Gastroesophageal sphincter (tissue), 3 donors: ENCODE results near the gene CACNB4.

ENCODE experiments used
- CTCF ChIP-seq, 4 experiments: fragments of 200-600 bp in 2 of 4; fragments of 450-650 bp in 2 of 4; sonication (generic) in 1 of 4; IDR thresholded peaks; one replicate each; pipeline ENCODE4 v1.5.1; 2017 to 2019; ENCODE audit warnings: antibody characterized with exemption in 4 of 4, mild to moderate bottlenecking in 2 of 4, moderate library complexity in 2 of 4
- EP300 ChIP-seq: sonication (generic); formaldehyde crosslinking; IDR thresholded peaks from one replicate; pipeline ENCODE4 v1.6.1; 2017; ENCODE audit warnings: antibody characterized with exemption, mild to moderate bottlenecking
- POLR2A ChIP-seq, 2 donors: fragments of 450-650 bp; IDR thresholded peaks; one replicate each; pipeline ENCODE4 v1.6.1; 2017; ENCODE audit warnings: antibody characterized with exemption in 2 of 2, mild to moderate bottlenecking in 2 of 2, moderate library complexity in 1 of 2
- POLR2AphosphoS5 ChIP-seq: sonication (generic); formaldehyde crosslinking; IDR thresholded peaks from one replicate; pipeline ENCODE4 v1.6.1; 2017; ENCODE audit warnings: antibody characterized with exemption

GRCh38 chr2:152097801-152098495 lies 896 bp downstream of the CACNB4 start:
- TF ChIP-seq CTCF (IDR thresholded peaks at IDR 0.05) (no peak), POLR2AphosphoS5 (no peak), EP300 (no peak), POLR2A (IDR thresholded peaks at IDR 0.05) (no peak)
